GM20000 (cell line): ENCODE data around the gene CRY1.

Source experiments
- DNase-seq: peaks from one replicate; pipeline ENCODE4 v3.0.0; 2012; ENCODE audit warnings: low spot score
- CTCF ChIP-seq: IDR thresholded peaks from 2 replicates; pipeline ENCODE4 v1.5.1; 2012; ENCODE audit warnings: mild to moderate bottlenecking, control low read depth; ENCODE audit errors: extremely low read depth, missing control alignments

Gene CRY1

DNA sequence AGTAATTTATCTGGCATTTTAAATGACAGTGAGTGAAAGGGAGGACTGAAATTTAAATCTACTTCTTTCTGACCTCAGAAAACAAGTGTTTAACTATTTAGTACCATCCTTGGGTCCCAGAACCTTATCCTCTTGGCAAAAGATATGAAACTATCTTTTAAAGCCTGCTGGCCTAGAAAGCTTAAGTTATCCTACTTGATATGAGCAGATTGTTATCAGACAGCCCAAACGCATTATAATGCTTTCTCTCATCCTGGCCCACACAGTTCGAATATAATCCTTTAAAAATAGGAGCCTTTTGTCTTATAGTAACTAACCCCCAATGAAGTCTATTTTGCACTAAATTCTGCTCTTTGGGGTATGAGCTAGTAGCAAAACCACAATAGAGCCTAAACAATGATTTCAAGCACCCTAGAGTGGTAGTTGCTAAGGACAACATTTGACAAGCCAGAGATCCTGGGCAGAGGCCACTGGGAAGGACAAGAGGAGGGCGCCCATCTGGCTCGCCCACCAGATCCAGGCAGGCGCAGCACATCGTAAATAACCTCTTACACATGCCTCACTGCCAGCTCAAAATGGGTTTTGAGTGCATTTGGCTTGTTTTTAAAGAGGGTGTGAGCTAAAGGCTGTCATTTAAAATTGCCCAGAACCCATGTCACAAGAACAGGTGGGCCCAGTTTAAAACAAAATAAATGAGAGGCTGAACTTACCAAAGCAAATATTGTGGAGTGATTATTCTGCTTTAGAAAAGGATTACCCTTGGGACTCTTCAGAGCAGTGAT is 37.7 kb upstream of the CRY1 start:
- DNase-seq, result no peak
- TF ChIP-seq CTCF, result no peak

DNA sequence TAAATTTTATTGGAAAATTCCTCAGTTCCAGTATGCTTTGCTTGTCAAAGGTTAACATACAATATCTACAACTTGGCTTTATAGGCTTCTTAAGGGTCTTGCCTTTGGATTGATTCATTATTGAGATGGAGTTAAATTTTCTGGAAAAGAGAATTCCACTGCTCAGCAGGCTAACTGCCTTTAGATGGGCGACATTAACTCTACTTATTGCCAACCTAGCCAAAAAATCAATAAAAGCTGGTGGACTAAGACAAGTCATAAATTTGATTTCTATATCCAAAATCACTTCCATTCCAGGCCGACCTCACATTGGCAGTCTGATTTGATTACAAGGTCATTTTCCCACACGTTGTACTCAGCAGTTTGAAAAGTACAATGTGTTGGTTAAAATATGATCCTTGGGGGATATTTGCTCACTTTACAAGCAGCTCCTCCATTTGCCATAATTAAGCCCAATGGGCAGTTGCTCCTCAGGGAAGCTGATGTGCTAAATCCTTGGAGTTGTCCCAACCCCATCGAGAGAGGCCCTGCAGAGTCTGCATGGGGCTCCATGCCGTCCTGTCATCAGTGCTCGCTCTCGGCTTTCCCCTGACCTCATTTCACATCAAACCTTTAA is 36.1 kb upstream of the CRY1 start:
- DNase-seq, result no peak
- no peak for TF ChIP-seq CTCF

- no peak for DNase-seq
Measured at GRCh38 chr12:107127482-107128430, 34.4 kb upstream of the CRY1 start.

GRCh38 chr12:107126796-107127481 is 33.6 kb upstream of the CRY1 start:
- DNase-seq, result no peak

More at GRCh38 chr12:107127482-107128430, 34.4 kb upstream of the CRY1 start:
- no peak for TF ChIP-seq CTCF

GRCh38 chr12:107125833-107126232 is 32.5 kb upstream of the CRY1 start:
- DNase-seq, result no peak
- TF ChIP-seq CTCF, result no peak

More at GRCh38 chr12:107126796-107127481, 33.6 kb upstream of the CRY1 start:
- TF ChIP-seq CTCF, result no peak

DNA sequence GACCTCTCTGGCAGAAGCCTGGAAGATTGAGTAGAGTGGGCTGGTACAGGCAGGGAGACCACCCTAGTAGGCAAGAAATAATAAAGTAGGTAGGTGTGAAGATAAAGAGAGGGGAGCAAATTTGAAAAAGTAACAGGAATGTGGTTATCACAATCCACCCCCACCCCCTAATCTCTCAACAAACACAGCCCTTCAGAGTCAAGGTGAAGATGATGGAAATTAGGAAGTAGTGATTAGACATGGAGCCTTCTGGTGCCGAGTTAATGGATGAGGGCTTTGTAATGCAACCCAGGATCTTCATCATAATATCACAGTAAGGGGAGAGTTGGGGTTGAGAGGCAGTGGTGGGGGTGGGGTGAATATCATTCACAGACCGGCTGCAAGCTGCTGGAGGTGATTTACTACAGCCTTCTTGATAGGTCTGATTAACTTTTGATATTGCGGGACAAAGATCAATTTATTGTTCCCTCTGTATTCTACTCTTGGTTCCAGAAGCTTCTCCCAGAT is 29.2 kb upstream of the CRY1 start:
- no peak for TF ChIP-seq CTCF
- DNase-seq, result no peak
